Fibroblast of the aortic adventitia (primary cell): ENCODE measurements around the gene TROAP. TPM values are rescaled to one million over a fixed set of nuclear protein-coding genes. Genes with fewer than 3 reads are reported as not detected.
A peak's percentile ranks its signal among the peaks of the same experiment; 100 is the strongest.

ENCODE experiments used
- DNase-seq: peaks from one replicate; pipeline ENCODE4 v3.0.0-alpha.2; 2010; ENCODE audit warnings: low read depth
- H3K4me3 ChIP-seq: 2 replicates; pipeline ENCODE4 v1.5.1; 2011; ENCODE audit warnings: low read depth, mild to moderate bottlenecking, control low read depth, low read length, moderate library complexity
- CTCF ChIP-seq: IDR thresholded peaks from 2 replicates; pipeline ENCODE4 v1.5.1; 2011; ENCODE audit warnings: mild to moderate bottlenecking, low read length, control low read depth, inconsistent platforms; ENCODE audit not compliant: insufficient read depth
- total RNA-seq: library from RNA; depleted of rRNA; stranded (reverse); fragments of >200 nt; gene quantifications from 2 replicates; pipeline ENCODE4 v1.2.3, GENCODE V29; 2012; ENCODE audit warnings: low replicate concordance

Gene TROAP
- total RNA-seq, 1 donor: 11.3 TPM

- H3K4me3 ChIP-seq: peak overlapping the region; percentile 56
- TF ChIP-seq CTCF: peak; percentile 69
- DNase-seq: peak; percentile 67
These were observed 19.2 kb downstream of the TROAP start for GRCh38 chr12:49342066-49342913.

- no peak for TF ChIP-seq CTCF
- peak overlapping the region; percentile 56 for H3K4me3 ChIP-seq
- no peak for DNase-seq
These were observed 20.1 kb downstream of the TROAP start for GRCh38 chr12:49342914-49343731.

GRCh38 chr12:49344486-49345050 lies 21.5 kb downstream of the TROAP start:
- H3K4me3 ChIP-seq: no peak overlapping the region
- no peak for TF ChIP-seq CTCF
- DNase-seq: no peak

- no peak for DNase-seq
These were observed 22.2 kb downstream of the TROAP start for GRCh38 chr12:49345051-49345824.

GRCh38 chr12:49345825-49346658 lies 23.0 kb downstream of the TROAP start:
- H3K4me3 ChIP-seq: no peak overlapping the region
- TF ChIP-seq CTCF: no peak
- no peak for DNase-seq

More at GRCh38 chr12:49345051-49345824, 22.2 kb downstream of the TROAP start:
- no peak for TF ChIP-seq CTCF
- peak overlapping the region; percentile 57 for H3K4me3 ChIP-seq
